ENCODE measurements around the gene SMAP2.
"Not testable (repeated sequence)": the region's sequence is repeated elsewhere in the genome, so short reads cannot be mapped to it uniquely, and the experiment has no call there.

Gene SMAP2

GRCh38 chr1:40372658-40373322 is 737 bp upstream of the SMAP2 start:
- no peak for DNase-seq (ENCODE audit: low read depth in 2 of 2)

GRCh38 chr1:40377512-40377911 is 4.0 kb downstream of the SMAP2 start:
- DNase-seq (ENCODE audit: low read depth in 2 of 2) = no peak

GRCh38 chr1:40379785-40380452 is 6.4 kb downstream of the SMAP2 start:
- no peak for DNase-seq (ENCODE audit: low read depth in 2 of 2)

- DNase-seq (ENCODE audit: low read depth in 2 of 2) = no peak
Measured at GRCh38 chr1:40380817-40381216, 7.3 kb downstream of the SMAP2 start.

GRCh38 chr1:40381268-40382107 is 8.0 kb downstream of the SMAP2 start:
- no peak for DNase-seq (ENCODE audit: low read depth in 2 of 2)

- no peak for DNase-seq (ENCODE audit: low read depth in 2 of 2)
Measured at GRCh38 chr1:40382108-40382460, 8.6 kb downstream of the SMAP2 start.

- no peak for DNase-seq (ENCODE audit: low read depth in 2 of 2)
Measured at GRCh38 chr1:40382601-40383000, 9.1 kb downstream of the SMAP2 start.

GRCh38 chr1:40383095-40383487 is 9.6 kb downstream of the SMAP2 start:
- DNase-seq (ENCODE audit: low read depth in 2 of 2) = no peak

- DNase-seq (ENCODE audit: low read depth in 2 of 2) = no peak
Measured at GRCh38 chr1:40383488-40384412, 10.2 kb downstream of the SMAP2 start.

GRCh38 chr1:40384413-40384762 is 10.9 kb downstream of the SMAP2 start:
- DNase-seq (ENCODE audit: low read depth in 2 of 2) = no peak

GRCh38 chr1:40384887-40385286 is 11.4 kb downstream of the SMAP2 start:
- DNase-seq (ENCODE audit: low read depth in 2 of 2) = no peak

GRCh38 chr1:40385437-40386358 is 12.2 kb downstream of the SMAP2 start:
- no peak for DNase-seq (ENCODE audit: low read depth in 2 of 2)

- no peak for DNase-seq (ENCODE audit: low read depth in 2 of 2)
Measured at GRCh38 chr1:40386359-40386723, 12.8 kb downstream of the SMAP2 start.

- DNase-seq (ENCODE audit: low read depth in 2 of 2) = no peak
Measured at GRCh38 chr1:40386796-40387195, 13.3 kb downstream of the SMAP2 start.

- not testable (repeated sequence) for DNase-seq (ENCODE audit: low read depth in 2 of 2)
Measured at GRCh38 chr1:40387381-40388306, 14.1 kb downstream of the SMAP2 start.

- DNase-seq (ENCODE audit: low read depth in 2 of 2) = not testable (repeated sequence)
Measured at GRCh38 chr1:40388456-40389321, 15.2 kb downstream of the SMAP2 start.

- no peak for DNase-seq (ENCODE audit: low read depth in 2 of 2)
Measured at GRCh38 chr1:40389322-40389803, 15.8 kb downstream of the SMAP2 start.

- no peak for DNase-seq (ENCODE audit: low read depth in 2 of 2)
Measured at GRCh38 chr1:40389871-40390560, 16.5 kb downstream of the SMAP2 start.

Data from stimulated activated CD8-positive, alpha-beta memory T cell treated with anti-CD3 and anti-CD28 coated beads, Interleukin-2, amount 100 ng/mL, for 48 hours (primary cell).